Erythroblast (primary cell): ENCODE data around the gene SSBP2.
A peak's percentile ranks its signal among the peaks of the same experiment; 100 is the strongest.
"Not testable (repeated sequence)": the region's sequence is repeated elsewhere in the genome, so short reads cannot be mapped to it uniquely, and the experiment has no call there.

Source experiments
- DNase-seq, 2 experiments: peaks; one replicate each; lab custom pipeline; 2025; lab: John Stamatoyannopoulos, UW
- GATA1 ChIP-seq: IDR thresholded peaks from 2 replicates; pipeline ENCODE4 v1.6.1; 2011; ENCODE audit warnings: low read depth, mild to moderate bottlenecking, control low read depth, low read length, moderate library complexity
- POLR2A ChIP-seq: IDR thresholded peaks from 2 replicates; pipeline ENCODE4 v1.6.1; 2011; ENCODE audit warnings: mild to moderate bottlenecking, low read length

The SSBP2 gene

GRCh38 chr5:81520769-81521168, 230.1 kb downstream of the SSBP2 start:
- DNase-seq: no peak
- no peak for TF ChIP-seq GATA1
- no peak for TF ChIP-seq POLR2A

GRCh38 chr5:81519217-81519905, 231.5 kb downstream of the SSBP2 start:
- no peak for DNase-seq
- TF ChIP-seq GATA1: no peak
- no peak for TF ChIP-seq POLR2A

GRCh38 chr5:81517462-81517861, 233.4 kb downstream of the SSBP2 start:
- TF ChIP-seq POLR2A: no peak
- no peak for TF ChIP-seq GATA1
- no peak for DNase-seq

GRCh38 chr5:81516091-81516490, 234.8 kb downstream of the SSBP2 start:
- no peak for TF ChIP-seq GATA1
- no peak for TF ChIP-seq POLR2A
- no peak for DNase-seq

GRCh38 chr5:81513982-81514381, 236.9 kb downstream of the SSBP2 start:
- TF ChIP-seq POLR2A (no peak), GATA1 (no peak)
- peak in 1 of 2 experiments; percentile 10 for DNase-seq

- no peak for DNase-seq
Observed at GRCh38 chr5:81513473-81513872, 237.4 kb downstream of the SSBP2 start.

GRCh38 chr5:81506900-81507588, 243.9 kb downstream of the SSBP2 start:
- peak; percentile 81 to 83 for DNase-seq

More at GRCh38 chr5:81513473-81513872, 237.4 kb downstream of the SSBP2 start:
- TF ChIP-seq GATA1 (no peak), POLR2A (no peak)

GRCh38 chr5:81506378-81506777, 244.5 kb downstream of the SSBP2 start:
- peak in 1 of 2 experiments; percentile 33 for DNase-seq
- TF ChIP-seq GATA1 (no peak), POLR2A (no peak)

More at GRCh38 chr5:81506900-81507588, 243.9 kb downstream of the SSBP2 start:
- TF ChIP-seq GATA1: no peak
- no peak for TF ChIP-seq POLR2A

- peak in 1 of 2 experiments; percentile 45 for DNase-seq
- TF ChIP-seq GATA1 (no peak), POLR2A (no peak)
Observed at GRCh38 chr5:81505672-81506071, 245.2 kb downstream of the SSBP2 start.

- DNase-seq: not testable (repeated sequence)
Observed at GRCh38 chr5:81503602-81504001, 247.3 kb downstream of the SSBP2 start.

- no peak for TF ChIP-seq POLR2A
- no peak for TF ChIP-seq GATA1
- no peak for DNase-seq
Observed at GRCh38 chr5:81495286-81495685, 255.6 kb downstream of the SSBP2 start.

- no peak for DNase-seq
- TF ChIP-seq POLR2A (no peak), GATA1 (no peak)
Observed at GRCh38 chr5:81488862-81489261, 262.0 kb downstream of the SSBP2 start.

GRCh38 chr5:81486711-81487110, 264.2 kb downstream of the SSBP2 start:
- no peak for DNase-seq

GRCh38 chr5:81482595-81482994, 268.3 kb downstream of the SSBP2 start:
- TF ChIP-seq POLR2A (no peak), GATA1 (no peak)
- no peak for DNase-seq

More at GRCh38 chr5:81486711-81487110, 264.2 kb downstream of the SSBP2 start:
- TF ChIP-seq GATA1 (no peak), POLR2A (no peak)

- not testable (repeated sequence) for DNase-seq
Observed at GRCh38 chr5:81473395-81473794, 277.5 kb downstream of the SSBP2 start.
